A549 (cell line): ENCODE data around the gene SYCP2. TPM values are rescaled to one million over a fixed set of nuclear protein-coding genes. Genes with fewer than 3 reads are reported as not detected.

Experiments used
- ATAC-seq, 2 experiments: fragments of 200-7000 bp in 1 of 2; fragments of >200 bp in 1 of 2; cut with Nextera tagmentation in 1 of 2; cut with Tn5 transposase in 1 of 2; 3 replicates each; pipeline versions ENCODE4 v1.8.0 to v1.9.1; 2018 to 2020; ENCODE audit warnings: mild to moderate bottlenecking in 1 of 2, moderate library complexity in 1 of 2
- CTCF ChIA-PET: fragments of 300-600 bp; sonication (Branson Sonifier 250); formaldehyde crosslinking; extraction: SDS; loops from one replicate; lab custom pipeline; 2021; ENCODE audit warnings: antibody characterized with exemption, inconsistent platforms; lab: Yijun Ruan, JAX
- POLR2A ChIA-PET: fragments of 350-600 bp; formaldehyde crosslinking; extraction: SDS; loops from one replicate; lab custom pipeline; 2021; ENCODE audit warnings: antibody characterized with exemption, inconsistent platforms; lab: Yijun Ruan, JAX
- DNase-seq, 2 experiments: peaks; one replicate each; pipeline versions ENCODE4 v3.0.0 to v3.0.0-alpha.2; 2011 to 2016; ENCODE audit warnings: low read depth in 1 of 2, low spot score in 1 of 2
- FAIRE-seq: peaks from 2 replicates; lab custom pipeline; 2011; peaks lifted over from hg19 to GRCh38; lab: Jason Lieb, UNC
- H3K27ac ChIP-seq, 2 experiments: fragments of >200 bp; sonication (Bioruptor Twin); formaldehyde crosslinking; 3 replicates each; pipeline ENCODE4 v1.5.1; 2016 to 2017
- H3K4me1 ChIP-seq: fragments of >200 bp; sonication (Bioruptor Twin); formaldehyde crosslinking; 3 replicates; pipeline ENCODE4 v1.6.1; 2016
- H3K4me2 ChIP-seq: fragments of >200 bp; sonication (Bioruptor Twin); formaldehyde crosslinking; 3 replicates; pipeline ENCODE4 v1.6.1; 2016
- H3K4me3 ChIP-seq: fragments of >200 bp; sonication (Bioruptor Twin); formaldehyde crosslinking; 3 replicates; pipeline ENCODE4 v1.5.1; 2016
- H3K9me3 ChIP-seq: fragments of >200 bp; sonication (Bioruptor Twin); formaldehyde crosslinking; 3 replicates; pipeline ENCODE4 v1.6.1; 2016
- EHMT2 ChIP-seq: fragments of 200-600 bp; sonication (generic); IDR thresholded peaks from 2 replicates; pipeline ENCODE4 v1.6.1; 2016; ENCODE audit warnings: antibody characterized with exemption, low read depth, mild to moderate bottlenecking, moderate library complexity
- EP300 ChIP-seq, 2 experiments: fragments of >200 bp; sonication (Bioruptor Twin); formaldehyde crosslinking; IDR thresholded peaks; 2 replicates in 1 of 2; 3 replicates in 1 of 2; pipeline ENCODE4 v1.6.1; 2016 to 2017
- GATA3 ChIP-seq: IDR thresholded peaks from 2 replicates; pipeline ENCODE4 v1.6.1; 2012; ENCODE audit warnings: borderline replicate concordance
- HEYL ChIP-seq: fragments of 250-450 bp; sonication (Bioruptor Pico); IDR thresholded peaks from 2 replicates; pipeline ENCODE4 v1.8.0; 2021; ENCODE audit warnings: mild to moderate bottlenecking, moderate library complexity
- HOXA7 ChIP-seq: fragments of 250-450 bp; sonication (Bioruptor Pico); IDR thresholded peaks from 2 replicates; pipeline ENCODE4 v1.5.0; 2020; ENCODE audit warnings: mild to moderate bottlenecking, moderate library complexity
- KDM1A ChIP-seq: fragments of 200-600 bp; sonication (generic); IDR thresholded peaks from 2 replicates; pipeline ENCODE4 v1.6.1; 2016; ENCODE audit warnings: low read depth, mild to moderate bottlenecking
- MAFK ChIP-seq: fragments of 450-650 bp; IDR thresholded peaks from 2 replicates; pipeline ENCODE4 v1.6.1; 2014; ENCODE audit not compliant: partially characterized antibody
- MYC ChIP-seq: IDR thresholded peaks from 2 replicates; pipeline ENCODE4 v1.6.1; 2012; ENCODE audit warnings: mild to moderate bottlenecking, inconsistent platforms, low read length, improper control_type of control experiment, borderline replicate concordance
- NFE2L2 ChIP-seq: fragments of 150-350 bp; conservative IDR thresholded peaks from 2 replicates; pipeline ENCODE4 v1.6.1; 2014; ENCODE audit warnings: low read length
- PHF8 ChIP-seq: fragments of 200-600 bp; sonication (generic); IDR thresholded peaks from 2 replicates; pipeline ENCODE4 v1.6.1; 2016; ENCODE audit warnings: low read depth, mild to moderate bottlenecking, antibody characterized with exemption, moderate library complexity, borderline replicate concordance
- POLR2AphosphoS2 ChIP-seq: conservative IDR thresholded peaks from 2 replicates; pipeline ENCODE4 v1.6.1; 2012; ENCODE audit warnings: low read length, improper control_type of control experiment, inconsistent platforms
- ZC3H11A ChIP-seq: fragments of 450-650 bp; IDR thresholded peaks from 2 replicates; pipeline ENCODE4 v1.6.1; 2014; ENCODE audit warnings: antibody characterized with exemption, mild to moderate bottlenecking
- ZNF302 ChIP-seq: fragments of 250-450 bp; sonication (Bioruptor Pico); IDR thresholded peaks from 2 replicates; pipeline ENCODE4 v1.9.0; 2021; ENCODE audit warnings: inconsistent platforms, mild to moderate bottlenecking, moderate library complexity
- WGBS: methylation state at CpG from one replicate; pipeline ENCODE4 v1.1.6; 2017; ENCODE audit errors: missing lambda C conversion rate; 5-methylcytosine and 5-hydroxymethylcytosine counted together
- polyA plus RNA-seq, 4 experiments: library from polyadenylated mRNA; depleted of rRNA in 3 of 4; stranded (reverse); fragments of >200 nt; fragmentation: RNase III in 1 of 4; extraction: RNeasy Plus Mini Kit Qiagen cat#74134 plus additional on column Dnase treatment in 1 of 4; gene quantifications; 2 replicates in 3 of 4; 3 replicates in 1 of 4; pipeline ENCODE4 v1.2.3, GENCODE V29; 2011 to 2017
- TF ChIP-seq, protein P1 (sequence below): fragments of 250-450 bp; sonication (Bioruptor Pico); IDR thresholded peaks from 2 replicates; pipeline ENCODE4 v1.5.0; 2020; ENCODE audit warnings: low read depth, mild to moderate bottlenecking, moderate library complexity
- TF ChIP-seq, protein P2 (sequence below): IDR thresholded peaks from 2 replicates; pipeline ENCODE4 v1.6.1; 2012
- TF ChIP-seq, protein P3 (sequence below): fragments of 450-650 bp; IDR thresholded peaks from 2 replicates; pipeline ENCODE4 v1.6.1; 2014; ENCODE audit warnings: antibody characterized with exemption
- TF ChIP-seq, protein P4 (sequence below): fragments of 250-450 bp; sonication (Bioruptor Pico); IDR thresholded peaks from 2 replicates; pipeline ENCODE4 v1.5.0; 2021; ENCODE audit warnings: mild to moderate bottlenecking, moderate library complexity, borderline replicate concordance

The SYCP2 gene
- polyA plus RNA-seq, 2 of the 4 experiments (the other 2 are of a cell fraction): 0.52 to 2.1 TPM

DNA sequence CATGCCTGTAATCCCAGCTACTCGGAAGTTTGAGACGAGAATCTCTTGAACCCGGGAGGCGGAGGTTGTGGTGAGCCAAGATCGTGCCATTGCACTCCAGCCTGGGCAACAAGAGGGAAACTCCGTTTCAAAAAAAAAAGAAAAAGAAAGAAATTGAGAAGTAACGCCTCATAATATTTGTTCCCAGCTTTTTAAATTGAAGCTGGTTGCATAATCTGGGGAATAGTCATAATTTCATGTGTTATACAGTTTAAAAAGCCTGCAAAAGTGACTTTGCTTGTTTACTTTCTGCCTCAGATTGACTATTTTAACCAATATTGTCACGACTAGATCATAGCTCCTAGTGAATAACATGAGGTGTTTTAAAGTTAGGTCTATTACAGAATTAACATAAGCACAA lies 13.9 kb upstream of the SYCP2 start:
- FAIRE-seq: no peak
- no peaks in the 10 kb centered on the region for H3K9me3 ChIP-seq
- no peak overlapping the region for H3K4me3 ChIP-seq
- no peak overlapping the region for H3K4me2 ChIP-seq
- WGBS: 90% methylated on average over 8 of the region's 8 CpGs
- H3K27ac ChIP-seq: no peak overlapping the region
- DNase-seq: no peak
- POLR2A ChIA-PET: no interaction called here
- CTCF ChIA-PET: interaction anchor here (9.6 kb wide), 1 partner anchor 12 kb away, joined by 73 read pairs; the partner anchor contains the start of gene SYCP2
- no peak for ATAC-seq
- TF ChIP-seq EHMT2 (no peak), EP300 (IDR thresholded peaks at IDR 0.05) (no peak), KDM1A (no peak), POLR2AphosphoS2 (no peak), MAFK (no peak), HOXA7 (CRISPR knock-in tag) (no peak)
- TF ChIP-seq, protein P1, sequence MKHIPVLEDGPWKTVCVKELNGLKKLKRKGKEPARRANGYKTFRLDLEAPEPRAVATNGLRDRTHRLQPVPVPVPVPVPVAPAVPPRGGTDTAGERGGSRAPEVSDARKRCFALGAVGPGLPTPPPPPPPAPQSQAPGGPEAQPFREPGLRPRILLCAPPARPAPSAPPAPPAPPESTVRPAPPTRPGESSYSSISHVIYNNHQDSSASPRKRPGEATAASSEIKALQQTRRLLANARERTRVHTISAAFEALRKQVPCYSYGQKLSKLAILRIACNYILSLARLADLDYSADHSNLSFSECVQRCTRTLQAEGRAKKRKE: no peak
- 0 out of 3 replicates have a peak, but pooled peaks cover 3% of the 10 kb centered on the region for H3K4me1 ChIP-seq

- ChIA-PET CTCF (interaction anchor here (1.9 to 9.6 kb wide), 3 partner anchors 10 to 112 kb away, joined by 5 to 73 read pairs (median 11); partner anchors contain the start of gene SYCP2), POLR2A (no interaction called here)
- H3K4me1 ChIP-seq: peaks cover 11% of the 10 kb centered on the region
- H3K4me3 ChIP-seq: no peak overlapping the region
- no peak for ATAC-seq
- H3K4me2 ChIP-seq: no peak overlapping the region
- TF ChIP-seq ZC3H11A: no peak
- no peak for TF ChIP-seq PHF8
- TF ChIP-seq, protein P2, sequence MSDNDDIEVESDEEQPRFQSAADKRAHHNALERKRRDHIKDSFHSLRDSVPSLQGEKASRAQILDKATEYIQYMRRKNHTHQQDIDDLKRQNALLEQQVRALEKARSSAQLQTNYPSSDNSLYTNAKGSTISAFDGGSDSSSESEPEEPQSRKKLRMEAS: no peak
- TF ChIP-seq, protein P1: no peak
- TF ChIP-seq, protein P3, sequence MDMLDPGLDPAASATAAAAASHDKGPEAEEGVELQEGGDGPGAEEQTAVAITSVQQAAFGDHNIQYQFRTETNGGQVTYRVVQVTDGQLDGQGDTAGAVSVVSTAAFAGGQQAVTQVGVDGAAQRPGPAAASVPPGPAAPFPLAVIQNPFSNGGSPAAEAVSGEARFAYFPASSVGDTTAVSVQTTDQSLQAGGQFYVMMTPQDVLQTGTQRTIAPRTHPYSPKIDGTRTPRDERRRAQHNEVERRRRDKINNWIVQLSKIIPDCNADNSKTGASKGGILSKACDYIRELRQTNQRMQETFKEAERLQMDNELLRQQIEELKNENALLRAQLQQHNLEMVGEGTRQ: no peak
- TF ChIP-seq NFE2L2: no peak
- TF ChIP-seq ZNF302 (CRISPR knock-in tag): no peak
- no peak for TF ChIP-seq POLR2AphosphoS2
- TF ChIP-seq, protein P4, sequence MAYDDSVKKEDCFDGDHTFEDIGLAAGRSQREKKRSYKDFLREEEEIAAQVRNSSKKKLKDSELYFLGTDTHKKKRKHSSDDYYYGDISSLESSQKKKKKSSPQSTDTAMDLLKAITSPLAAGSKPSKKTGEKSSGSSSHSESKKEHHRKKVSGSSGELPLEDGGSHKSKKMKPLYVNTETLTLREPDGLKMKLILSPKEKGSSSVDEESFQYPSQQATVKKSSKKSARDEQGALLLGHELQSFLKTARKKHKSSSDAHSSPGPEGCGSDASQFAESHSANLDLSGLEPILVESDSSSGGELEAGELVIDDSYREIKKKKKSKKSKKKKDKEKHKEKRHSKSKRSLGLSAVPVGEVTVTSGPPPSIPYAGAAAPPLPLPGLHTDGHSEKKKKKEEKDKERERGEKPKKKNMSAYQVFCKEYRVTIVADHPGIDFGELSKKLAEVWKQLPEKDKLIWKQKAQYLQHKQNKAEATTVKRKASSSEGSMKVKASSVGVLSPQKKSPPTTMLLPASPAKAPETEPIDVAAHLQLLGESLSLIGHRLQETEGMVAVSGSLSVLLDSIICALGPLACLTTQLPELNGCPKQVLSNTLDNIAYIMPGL (CRISPR knock-in tag): no peak
- no peak for TF ChIP-seq KDM1A
- no peak for TF ChIP-seq HEYL (CRISPR knock-in tag)
- FAIRE-seq: no peak
- no peaks in the 10 kb centered on the region for H3K9me3 ChIP-seq
- DNase-seq: no peak
- 95% methylated on average over 2 of the region's 2 CpGs for whole genome bisulfite sequencing
- H3K27ac ChIP-seq: no peak overlapping the region
Observed at GRCh38 chr20:59945731-59946130, 12.3 kb upstream of the SYCP2 start.

DNA sequence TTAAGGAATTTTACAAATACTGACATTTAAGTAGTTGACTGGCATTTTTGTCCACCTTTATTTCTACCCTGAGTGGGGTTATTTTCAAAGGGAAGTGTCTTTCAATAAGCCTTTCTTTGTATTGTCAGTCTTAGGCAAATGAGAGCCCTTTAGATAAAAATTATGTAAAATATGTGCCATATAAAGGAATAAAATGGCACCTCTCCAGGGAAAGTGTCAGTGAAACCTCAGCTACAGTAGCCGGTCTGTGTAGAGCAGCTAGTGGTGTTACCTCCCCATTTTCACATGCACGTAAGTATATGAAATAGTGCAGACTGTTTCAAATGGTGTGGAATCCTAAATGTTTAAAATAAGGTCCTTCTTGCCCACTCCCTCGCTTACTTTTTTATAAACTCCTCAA lies 11.7 kb upstream of the SYCP2 start:
- ChIA-PET POLR2A (no interaction called here), CTCF (interaction anchor here (1.0 to 9.6 kb wide), 4 partner anchors 10 to 112 kb away, joined by 3 to 73 read pairs (median 8); partner anchors contain the start of gene SYCP2)
- TF ChIP-seq MYC (no peak), GATA3 (no peak)
- Histone ChIP-seq H3K4me3 (no peak overlapping the region), H3K4me1 (peaks cover 11% of the 10 kb centered on the region), H3K9me3 (no peaks in the 10 kb centered on the region), H3K27ac (no peak overlapping the region), H3K4me2 (no peak overlapping the region)
- WGBS: 91% methylated on average over 3 of the region's 3 CpGs
- ATAC-seq (no peak), FAIRE-seq (no peak), DNase-seq (no peak)
